CD4-positive, alpha-beta T cell treated with Interleukin-4 for 4 hours (primary cell): ENCODE data around the gene ATP11A.
"Not testable (repeated sequence)": the region's sequence is repeated elsewhere in the genome, so short reads cannot be mapped to it uniquely, and the experiment has no call there.

Source experiments
- DNase-seq: peaks from one replicate; pipeline ENCODE4 v3.0.0-alpha.2; 2020

The ATP11A gene

GRCh38 chr13:112884700-112885099 lies 194.9 kb downstream of the ATP11A start:
- DNase-seq, result not testable (repeated sequence)

GRCh38 chr13:112885242-112885781 lies 195.5 kb downstream of the ATP11A start:
- DNase-seq, result no peak

GRCh38 chr13:112885782-112886268 lies 196.0 kb downstream of the ATP11A start:
- no peak for DNase-seq

GRCh38 chr13:112887151-112887550 lies 197.3 kb downstream of the ATP11A start:
- no peak for DNase-seq

GRCh38 chr13:112887557-112887991 lies 197.7 kb downstream of the ATP11A start:
- no peak for DNase-seq

- no peak for DNase-seq
Measured at GRCh38 chr13:112888238-112889111, 198.6 kb downstream of the ATP11A start.

- no peak for DNase-seq
Measured at GRCh38 chr13:112889351-112890290, 199.8 kb downstream of the ATP11A start.

GRCh38 chr13:112890316-112891145 lies 200.7 kb downstream of the ATP11A start:
- DNase-seq, result no peak

- no peak for DNase-seq
Measured at GRCh38 chr13:112891477-112892401, 201.9 kb downstream of the ATP11A start.

- DNase-seq, result no peak
Measured at GRCh38 chr13:112892426-112893206, 202.8 kb downstream of the ATP11A start.

GRCh38 chr13:112893207-112893569 lies 203.3 kb downstream of the ATP11A start:
- no peak for DNase-seq

GRCh38 chr13:112893570-112894422 lies 204.0 kb downstream of the ATP11A start:
- DNase-seq, result no peak

GRCh38 chr13:112894423-112894672 lies 204.5 kb downstream of the ATP11A start:
- no peak for DNase-seq

- no peak for DNase-seq
Measured at GRCh38 chr13:112894673-112895481, 205.0 kb downstream of the ATP11A start.

GRCh38 chr13:112895521-112896465 lies 206.0 kb downstream of the ATP11A start:
- no peak for DNase-seq

GRCh38 chr13:112896736-112897602 lies 207.1 kb downstream of the ATP11A start:
- no peak for DNase-seq

- DNase-seq, result no peak
Measured at GRCh38 chr13:112897603-112897955, 207.7 kb downstream of the ATP11A start.
